HEK293 (cell line): ENCODE data around the gene THSD4.

Experiments used
- GFI1B ChIP-seq: fragments of 450-650 bp; formaldehyde crosslinking; IDR thresholded peaks from 2 replicates; pipeline ENCODE4 v1.5.1; 2016; ENCODE audit warnings: missing biosample characterization, missing genetic modification characterization
- KLF8 ChIP-seq: fragments of 450-650 bp; formaldehyde crosslinking; IDR thresholded peaks from 2 replicates; pipeline ENCODE4 v1.5.1; 2016; ENCODE audit warnings: missing biosample characterization, missing genetic modification characterization
- OSR2 ChIP-seq: fragments of 450-650 bp; formaldehyde crosslinking; IDR thresholded peaks from 2 replicates; pipeline ENCODE4 v1.5.1; 2016; ENCODE audit warnings: missing biosample characterization, missing genetic modification characterization
- RBAK ChIP-seq: fragments of 450-650 bp; formaldehyde crosslinking; IDR thresholded peaks from 2 replicates; pipeline ENCODE4 v1.5.1; 2016; ENCODE audit warnings: missing biosample characterization, missing genetic modification characterization
- TCF7L2 ChIP-seq: IDR thresholded peaks from 2 replicates; pipeline ENCODE4 v1.6.1; 2011; ENCODE audit warnings: low read depth, mild to moderate bottlenecking, inconsistent platforms, low read length, moderate library complexity, borderline replicate concordance
- ZBTB17 ChIP-seq: fragments of 450-650 bp; formaldehyde crosslinking; IDR thresholded peaks from 2 replicates; pipeline ENCODE4 v1.5.1; 2016; ENCODE audit warnings: missing biosample characterization, missing genetic modification characterization
- ZBTB7A ChIP-seq: fragments of 450-650 bp; formaldehyde crosslinking; IDR thresholded peaks from 2 replicates; pipeline ENCODE4 v1.5.1; 2016; ENCODE audit warnings: low read depth, missing biosample characterization, missing genetic modification characterization
- ZNF114 ChIP-seq: fragments of 450-650 bp; formaldehyde crosslinking; IDR thresholded peaks from 2 replicates; pipeline ENCODE4 v1.5.0; 2017; ENCODE audit warnings: missing biosample characterization, missing genetic modification characterization
- ZNF184 ChIP-seq: fragments of 450-650 bp; IDR thresholded peaks from 2 replicates; pipeline ENCODE4 v1.5.1; 2018; ENCODE audit warnings: missing biosample characterization, mild to moderate bottlenecking, missing genetic modification characterization
- ZNF223 ChIP-seq: fragments of 450-650 bp; formaldehyde crosslinking; IDR thresholded peaks from 2 replicates; pipeline ENCODE4 v1.5.1; 2016; ENCODE audit warnings: missing biosample characterization, missing genetic modification characterization
- ZNF366 ChIP-seq: fragments of 450-650 bp; formaldehyde crosslinking; conservative IDR thresholded peaks from 2 replicates; pipeline ENCODE4 v1.5.1; 2016; ENCODE audit warnings: missing biosample characterization, missing genetic modification characterization
- ZNF398 ChIP-seq: fragments of 450-650 bp; formaldehyde crosslinking; IDR thresholded peaks from 2 replicates; pipeline ENCODE4 v1.5.1; 2017; ENCODE audit warnings: missing biosample characterization, missing genetic modification characterization
- ZNF518A ChIP-seq: fragments of 450-650 bp; formaldehyde crosslinking; conservative IDR thresholded peaks from 2 replicates; pipeline ENCODE4 v1.5.1; 2016; ENCODE audit warnings: low read depth, missing biosample characterization, missing genetic modification characterization
- ZNF571 ChIP-seq: fragments of 450-650 bp; formaldehyde crosslinking; IDR thresholded peaks from 2 replicates; pipeline ENCODE4 v1.5.0; 2017; ENCODE audit warnings: missing biosample characterization, missing genetic modification characterization
- ZNF580 ChIP-seq: fragments of 450-650 bp; formaldehyde crosslinking; IDR thresholded peaks from 2 replicates; pipeline ENCODE4 v1.5.1; 2016; ENCODE audit warnings: missing biosample characterization, missing genetic modification characterization
- ZNF585B ChIP-seq: fragments of 450-650 bp; formaldehyde crosslinking; IDR thresholded peaks from 2 replicates; pipeline ENCODE4 v1.5.1; 2016; ENCODE audit warnings: missing biosample characterization, missing genetic modification characterization
- ZNF629 ChIP-seq: fragments of 450-650 bp; formaldehyde crosslinking; IDR thresholded peaks from 2 replicates; pipeline ENCODE4 v1.5.1; 2017; ENCODE audit warnings: missing biosample characterization, missing genetic modification characterization
- ZNF677 ChIP-seq: fragments of 450-650 bp; IDR thresholded peaks from 2 replicates; pipeline ENCODE4 v1.5.0; 2018; ENCODE audit warnings: missing biosample characterization, mild to moderate bottlenecking, missing genetic modification characterization, moderate library complexity
- ZNF747 ChIP-seq: fragments of 450-650 bp; formaldehyde crosslinking; IDR thresholded peaks from 2 replicates; pipeline ENCODE4 v1.5.1; 2016; ENCODE audit warnings: missing biosample characterization, missing genetic modification characterization
- ZNF76 ChIP-seq: fragments of 450-650 bp; formaldehyde crosslinking; IDR thresholded peaks from 2 replicates; pipeline ENCODE4; 2016; ENCODE audit warnings: low read depth, missing biosample characterization, missing genetic modification characterization, borderline replicate concordance
- ZNF776 ChIP-seq: fragments of 450-650 bp; formaldehyde crosslinking; IDR thresholded peaks from 2 replicates; pipeline ENCODE4 v1.5.0; 2017; ENCODE audit warnings: missing biosample characterization, missing genetic modification characterization, borderline replicate concordance
- ZNF785 ChIP-seq: fragments of 450-650 bp; formaldehyde crosslinking; IDR thresholded peaks from 2 replicates; pipeline ENCODE4 v1.5.1; 2016; ENCODE audit warnings: missing biosample characterization, missing genetic modification characterization
- ZSCAN30 ChIP-seq: fragments of 450-650 bp; IDR thresholded peaks from 2 replicates; pipeline ENCODE4 v1.5.1; 2018; ENCODE audit warnings: missing biosample characterization, mild to moderate bottlenecking, missing genetic modification characterization, moderate library complexity
- TF ChIP-seq, protein P1 (sequence below): fragments of 450-650 bp; formaldehyde crosslinking; IDR thresholded peaks from 2 replicates; pipeline ENCODE4 v1.5.1; 2016; ENCODE audit warnings: missing biosample characterization, missing genetic modification characterization
- TF ChIP-seq, protein P2 (sequence below): IDR thresholded peaks from 2 replicates; pipeline ENCODE4 v1.6.1; 2011; ENCODE audit warnings: mild to moderate bottlenecking, low read depth, low read length, borderline replicate concordance

The THSD4 gene

DNA sequence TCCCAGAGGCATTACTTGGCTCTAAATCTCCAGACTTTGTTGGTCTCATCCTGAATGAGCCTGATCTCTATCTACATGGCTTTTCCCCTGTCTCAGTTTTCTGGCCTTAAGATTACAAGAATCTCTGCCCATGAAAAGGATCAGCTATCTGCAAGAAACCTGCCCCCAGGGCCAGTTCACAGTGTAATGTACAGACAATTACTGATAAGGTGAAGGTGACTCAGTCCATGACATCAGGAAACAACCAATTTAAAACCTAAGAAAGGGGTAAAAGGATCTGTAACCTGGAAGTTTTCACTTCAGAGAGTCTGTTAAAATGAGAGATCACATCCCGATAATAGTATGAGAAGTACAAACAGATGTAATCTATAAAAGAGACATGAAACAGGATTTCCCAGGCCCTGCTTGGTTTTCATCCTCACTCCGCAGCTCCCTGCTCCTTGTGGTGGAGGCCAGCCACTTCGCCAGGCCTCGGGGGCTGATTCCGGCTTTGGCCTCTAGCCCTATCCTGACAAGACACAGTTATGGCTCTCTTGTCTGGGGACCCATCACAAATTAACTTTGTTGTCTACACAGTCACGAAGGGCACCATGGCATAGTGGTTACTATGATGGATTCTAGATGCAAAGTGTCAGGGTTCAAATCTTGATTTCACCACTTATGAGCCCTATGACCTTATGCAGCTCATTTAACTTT, 136.9 kb downstream of the THSD4 start (continued):
- peak; percentile 89 for TF ChIP-seq ZNF366
- TF ChIP-seq ZNF580 (tag by site-specific recombination) = no peak; the same call in 1 of the 2 replicates
- peak; percentile 69 for TF ChIP-seq ZNF398 (tag by site-specific recombination)
- peak; percentile 87 for TF ChIP-seq GFI1B (tag by site-specific recombination)
- TF ChIP-seq OSR2 (tag by site-specific recombination) = peak; percentile 81
- TF ChIP-seq ZNF76 (tag by site-specific recombination) = no peak; the same call in 1 of the 2 replicates
- TF ChIP-seq ZSCAN30 = peak; percentile 59; the same call in 1 of the 2 replicates
- TF ChIP-seq, protein P1, sequence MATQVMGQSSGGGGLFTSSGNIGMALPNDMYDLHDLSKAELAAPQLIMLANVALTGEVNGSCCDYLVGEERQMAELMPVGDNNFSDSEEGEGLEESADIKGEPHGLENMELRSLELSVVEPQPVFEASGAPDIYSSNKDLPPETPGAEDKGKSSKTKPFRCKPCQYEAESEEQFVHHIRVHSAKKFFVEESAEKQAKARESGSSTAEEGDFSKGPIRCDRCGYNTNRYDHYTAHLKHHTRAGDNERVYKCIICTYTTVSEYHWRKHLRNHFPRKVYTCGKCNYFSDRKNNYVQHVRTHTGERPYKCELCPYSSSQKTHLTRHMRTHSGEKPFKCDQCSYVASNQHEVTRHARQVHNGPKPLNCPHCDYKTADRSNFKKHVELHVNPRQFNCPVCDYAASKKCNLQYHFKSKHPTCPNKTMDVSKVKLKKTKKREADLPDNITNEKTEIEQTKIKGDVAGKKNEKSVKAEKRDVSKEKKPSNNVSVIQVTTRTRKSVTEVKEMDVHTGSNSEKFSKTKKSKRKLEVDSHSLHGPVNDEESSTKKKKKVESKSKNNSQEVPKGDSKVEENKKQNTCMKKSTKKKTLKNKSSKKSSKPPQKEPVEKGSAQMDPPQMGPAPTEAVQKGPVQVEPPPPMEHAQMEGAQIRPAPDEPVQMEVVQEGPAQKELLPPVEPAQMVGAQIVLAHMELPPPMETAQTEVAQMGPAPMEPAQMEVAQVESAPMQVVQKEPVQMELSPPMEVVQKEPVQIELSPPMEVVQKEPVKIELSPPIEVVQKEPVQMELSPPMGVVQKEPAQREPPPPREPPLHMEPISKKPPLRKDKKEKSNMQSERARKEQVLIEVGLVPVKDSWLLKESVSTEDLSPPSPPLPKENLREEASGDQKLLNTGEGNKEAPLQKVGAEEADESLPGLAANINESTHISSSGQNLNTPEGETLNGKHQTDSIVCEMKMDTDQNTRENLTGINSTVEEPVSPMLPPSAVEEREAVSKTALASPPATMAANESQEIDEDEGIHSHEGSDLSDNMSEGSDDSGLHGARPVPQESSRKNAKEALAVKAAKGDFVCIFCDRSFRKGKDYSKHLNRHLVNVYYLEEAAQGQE (tag by site-specific recombination) = no peak
- TF ChIP-seq, protein P2, sequence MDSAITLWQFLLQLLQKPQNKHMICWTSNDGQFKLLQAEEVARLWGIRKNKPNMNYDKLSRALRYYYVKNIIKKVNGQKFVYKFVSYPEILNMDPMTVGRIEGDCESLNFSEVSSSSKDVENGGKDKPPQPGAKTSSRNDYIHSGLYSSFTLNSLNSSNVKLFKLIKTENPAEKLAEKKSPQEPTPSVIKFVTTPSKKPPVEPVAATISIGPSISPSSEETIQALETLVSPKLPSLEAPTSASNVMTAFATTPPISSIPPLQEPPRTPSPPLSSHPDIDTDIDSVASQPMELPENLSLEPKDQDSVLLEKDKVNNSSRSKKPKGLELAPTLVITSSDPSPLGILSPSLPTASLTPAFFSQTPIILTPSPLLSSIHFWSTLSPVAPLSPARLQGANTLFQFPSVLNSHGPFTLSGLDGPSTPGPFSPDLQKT = no peak
- TF ChIP-seq ZBTB7A (tag by site-specific recombination) = no peak
- TF ChIP-seq ZNF785 (tag by site-specific recombination) = no peak
- no peak for TF ChIP-seq RBAK (tag by site-specific recombination)
- peak; percentile 93 for TF ChIP-seq TCF7L2
- TF ChIP-seq ZNF571 (tag by site-specific recombination) = no peak
- TF ChIP-seq ZNF776 (tag by site-specific recombination) = no peak
- peak; percentile 98 for TF ChIP-seq ZNF629 (tag by site-specific recombination)
- 0 out of 2 replicates have a peak, but pooled peaks have one; percentile 38 for TF ChIP-seq ZNF223 (tag by site-specific recombination)
- no peak for TF ChIP-seq ZNF585B (tag by site-specific recombination)
- peak; percentile 66; the same call in 1 of the 2 replicates for TF ChIP-seq ZNF184 (tag by site-specific recombination)
- TF ChIP-seq ZNF518A (tag by site-specific recombination) = 0 out of 2 replicates have a peak, but pooled peaks have one; percentile 37
- peak; percentile 59 for TF ChIP-seq KLF8 (tag by site-specific recombination)
- TF ChIP-seq ZBTB17 = peak; percentile 84
- TF ChIP-seq ZNF677 (tag by site-specific recombination) = no peak
- TF ChIP-seq ZNF114 = no peak
- no peak for TF ChIP-seq ZNF747 (tag by site-specific recombination)
